ENCODE data around the gene NOG.

- no peak for TF ChIP-seq CTCF (IDR thresholded peaks at IDR 0.05)
- no peak for TF ChIP-seq POLR2A (IDR thresholded peaks at IDR 0.05)
These were observed 11.3 kb downstream of the NOG start for GRCh38 chr17:56604691-56605290.
